Gastroesophageal sphincter (tissue), 4 donors: Measurements from ENCODE around the gene CCDC195. TPM values are rescaled to one million over a fixed set of nuclear protein-coding genes. Genes with fewer than 3 reads are reported as not detected.

Experiments used
- ATAC-seq: fragments of 150-250 bp; one replicate; pipeline ENCODE4 v1.9.1; 2016; ENCODE audit warnings: mild to moderate bottlenecking, moderate library complexity
- H3K27ac ChIP-seq, 4 donors: fragments of 200-600 bp; sonication (generic) in 3 of 4; 1 replicate in 3 of 4; 2 replicates in 1 of 4; pipeline ENCODE4 v1.5.1; 2016 to 2019
- H3K27me3 ChIP-seq: fragments of 200-600 bp; sonication (generic); one replicate; pipeline ENCODE4 v1.5.1; 2019
- H3K36me3 ChIP-seq, 2 donors: fragments of 200-600 bp; sonication (generic); one replicate each; pipeline ENCODE4 v1.5.1; 2019; ENCODE audit warnings: control low read depth in 1 of 2
- H3K4me1 ChIP-seq, 3 donors: fragments of 200-600 bp; sonication (generic); 1 replicate in 2 of 3; 2 replicates in 1 of 3; pipeline ENCODE4 v1.5.1; 2016 to 2019; ENCODE audit warnings: control low read depth in 2 of 3
- H3K4me3 ChIP-seq, 2 donors: fragments of 200-600 bp; sonication (generic); one replicate each; pipeline ENCODE4 v1.5.1; 2019; ENCODE audit warnings: mild to moderate bottlenecking in 1 of 2, moderate library complexity in 1 of 2
- H3K9me3 ChIP-seq, 3 donors: fragments of 200-600 bp; sonication (generic); one replicate each; pipeline ENCODE4 v1.5.1; 2017 to 2019; ENCODE audit warnings: control low read depth in 2 of 3
- EP300 ChIP-seq: sonication (generic); formaldehyde crosslinking; IDR thresholded peaks from one replicate; pipeline ENCODE4 v1.6.1; 2017; ENCODE audit warnings: antibody characterized with exemption, mild to moderate bottlenecking
- POLR2A ChIP-seq, 2 donors: fragments of 450-650 bp; IDR thresholded peaks; one replicate each; pipeline ENCODE4 v1.6.1; 2017; ENCODE audit warnings: antibody characterized with exemption in 2 of 2, mild to moderate bottlenecking in 2 of 2, moderate library complexity in 1 of 2
- POLR2AphosphoS5 ChIP-seq: sonication (generic); formaldehyde crosslinking; IDR thresholded peaks from one replicate; pipeline ENCODE4 v1.6.1; 2017; ENCODE audit warnings: antibody characterized with exemption
- WGBS, 2 donors: methylation state at CpG; one replicate each; pipeline ENCODE4 v1.1.5; 2018; ENCODE audit warnings: low coverage in 1 of 2; 5-methylcytosine and 5-hydroxymethylcytosine counted together
- total RNA-seq, 4 donors: library from RNA; depleted of rRNA; stranded (reverse); fragments of >200 nt; gene quantifications; one replicate each; pipeline ENCODE4 v1.1.0, GENCODE V29; 2016
- TF ChIP-seq, protein P1 (sequence below), 4 experiments: fragments of 200-600 bp in 2 of 4; fragments of 450-650 bp in 2 of 4; sonication (generic) in 1 of 4; IDR thresholded peaks; one replicate each; pipeline ENCODE4 v1.5.1; 2017 to 2019; ENCODE audit warnings: antibody characterized with exemption in 4 of 4, mild to moderate bottlenecking in 2 of 4, moderate library complexity in 2 of 4

CCDC195 gene
- total RNA-seq, 4 donors from 2014 or later, result not detected

DNA sequence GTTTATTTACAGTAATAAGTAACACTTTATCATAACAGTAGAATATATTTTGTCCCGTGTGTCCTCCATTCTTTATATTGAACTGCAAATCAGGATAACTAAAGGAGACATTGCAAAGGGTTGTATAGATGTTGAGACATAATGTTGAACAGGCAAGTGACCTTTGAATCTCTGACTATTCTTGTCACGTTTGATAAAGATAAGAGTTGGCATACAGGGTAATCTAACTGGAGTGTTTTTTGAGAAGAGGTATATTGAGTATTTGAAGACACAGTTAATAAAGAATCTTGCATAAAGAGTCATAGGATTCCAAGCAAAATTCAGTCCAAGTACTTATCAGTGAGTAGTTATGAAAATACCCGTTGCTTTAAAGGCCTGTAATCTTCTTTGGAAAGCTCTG lies 21.7 kb downstream of the CCDC195 start:
- Histone ChIP-seq H3K27me3 (no peaks in the 10 kb centered on the region), H3K4me1 (no peaks in the 10 kb centered on the region), H3K4me3 (no peak overlapping the region), H3K36me3 (no peaks in the 10 kb centered on the region), H3K27ac (no peak overlapping the region), H3K9me3 (peaks cover 0 to 4% (median 0%) of the 10 kb centered on the region in 3 donors)
- no peak for TF ChIP-seq EP300
- no peak for TF ChIP-seq POLR2A (IDR thresholded peaks at IDR 0.05)
- TF ChIP-seq POLR2AphosphoS5, result no peak
- TF ChIP-seq, protein P1, sequence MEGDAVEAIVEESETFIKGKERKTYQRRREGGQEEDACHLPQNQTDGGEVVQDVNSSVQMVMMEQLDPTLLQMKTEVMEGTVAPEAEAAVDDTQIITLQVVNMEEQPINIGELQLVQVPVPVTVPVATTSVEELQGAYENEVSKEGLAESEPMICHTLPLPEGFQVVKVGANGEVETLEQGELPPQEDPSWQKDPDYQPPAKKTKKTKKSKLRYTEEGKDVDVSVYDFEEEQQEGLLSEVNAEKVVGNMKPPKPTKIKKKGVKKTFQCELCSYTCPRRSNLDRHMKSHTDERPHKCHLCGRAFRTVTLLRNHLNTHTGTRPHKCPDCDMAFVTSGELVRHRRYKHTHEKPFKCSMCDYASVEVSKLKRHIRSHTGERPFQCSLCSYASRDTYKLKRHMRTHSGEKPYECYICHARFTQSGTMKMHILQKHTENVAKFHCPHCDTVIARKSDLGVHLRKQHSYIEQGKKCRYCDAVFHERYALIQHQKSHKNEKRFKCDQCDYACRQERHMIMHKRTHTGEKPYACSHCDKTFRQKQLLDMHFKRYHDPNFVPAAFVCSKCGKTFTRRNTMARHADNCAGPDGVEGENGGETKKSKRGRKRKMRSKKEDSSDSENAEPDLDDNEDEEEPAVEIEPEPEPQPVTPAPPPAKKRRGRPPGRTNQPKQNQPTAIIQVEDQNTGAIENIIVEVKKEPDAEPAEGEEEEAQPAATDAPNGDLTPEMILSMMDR (IDR thresholded peaks at IDR 0.05), result no peak
- WGBS, 2 donors, result 39 to 48% methylated on average over 3 of the region's 3 CpGs
- ATAC-seq, result no peak

DNA sequence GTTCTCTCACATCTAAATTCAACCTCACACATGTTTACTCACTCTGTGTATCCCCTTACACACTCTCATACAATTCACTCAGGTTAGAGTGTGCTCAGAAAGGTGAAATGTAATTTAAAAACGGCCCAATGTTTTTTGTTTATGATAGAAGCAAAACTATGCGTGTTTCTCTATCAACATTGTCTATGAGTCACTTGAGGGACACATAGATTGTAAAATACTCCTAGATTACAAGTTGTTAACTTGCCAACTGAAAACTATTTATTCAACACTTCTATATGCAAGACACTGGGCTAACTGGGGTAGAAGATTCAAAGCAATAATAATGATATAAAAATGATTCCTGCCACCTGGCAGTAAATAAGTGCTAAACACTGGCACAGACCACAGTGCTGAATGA lies 24.6 kb downstream of the CCDC195 start:
- no peaks in the 10 kb centered on the region for H3K36me3 ChIP-seq
- no peak for TF ChIP-seq POLR2AphosphoS5
- no peak for ATAC-seq
- H3K27me3 ChIP-seq, result no peaks in the 10 kb centered on the region
- H3K9me3 ChIP-seq, result peaks cover 0 to 4% (median 0%) of the 10 kb centered on the region in 3 donors
- 19 to 53% methylated on average over 2 of the region's 2 CpGs for WGBS, 2 donors
- H3K27ac ChIP-seq, result no peak overlapping the region
- H3K4me3 ChIP-seq, result no peak overlapping the region
- no peaks in the 10 kb centered on the region for H3K4me1 ChIP-seq

DNA sequence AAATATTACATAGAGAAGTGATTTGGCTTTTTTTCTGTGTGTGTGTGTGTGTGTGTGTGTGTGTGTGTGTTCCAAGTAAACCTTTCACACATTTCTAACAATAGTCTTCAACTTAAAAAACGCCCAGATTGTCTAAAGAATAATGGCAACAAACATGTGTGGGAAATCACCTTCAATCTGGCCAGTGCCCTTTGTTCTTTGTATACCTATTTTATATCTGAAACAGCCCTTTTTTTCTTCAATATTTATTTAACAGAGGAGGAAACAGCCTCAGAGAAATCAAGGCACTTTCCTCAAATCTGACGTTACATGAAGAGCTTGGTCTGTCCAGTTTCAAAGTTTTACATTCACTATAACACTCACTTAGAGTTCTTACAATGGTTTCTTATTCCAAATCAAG lies 25.3 kb downstream of the CCDC195 start:
- no peaks in the 10 kb centered on the region for H3K4me1 ChIP-seq
- H3K9me3 ChIP-seq, result peaks cover 0 to 4% (median 0%) of the 10 kb centered on the region in 3 donors
- no peak overlapping the region for H3K4me3 ChIP-seq
- H3K27me3 ChIP-seq, result no peaks in the 10 kb centered on the region
- H3K27ac ChIP-seq, result no peak overlapping the region
- 31 to 32% methylated on average over 2 of the region's 2 CpGs for WGBS, 2 donors
- no peak for ATAC-seq
- TF ChIP-seq POLR2A (IDR thresholded peaks at IDR 0.05), result no peak
- TF ChIP-seq, protein P1 (IDR thresholded peaks at IDR 0.05), result no peak
- no peak for TF ChIP-seq EP300
- no peak for TF ChIP-seq POLR2AphosphoS5
- no peaks in the 10 kb centered on the region for H3K36me3 ChIP-seq

DNA sequence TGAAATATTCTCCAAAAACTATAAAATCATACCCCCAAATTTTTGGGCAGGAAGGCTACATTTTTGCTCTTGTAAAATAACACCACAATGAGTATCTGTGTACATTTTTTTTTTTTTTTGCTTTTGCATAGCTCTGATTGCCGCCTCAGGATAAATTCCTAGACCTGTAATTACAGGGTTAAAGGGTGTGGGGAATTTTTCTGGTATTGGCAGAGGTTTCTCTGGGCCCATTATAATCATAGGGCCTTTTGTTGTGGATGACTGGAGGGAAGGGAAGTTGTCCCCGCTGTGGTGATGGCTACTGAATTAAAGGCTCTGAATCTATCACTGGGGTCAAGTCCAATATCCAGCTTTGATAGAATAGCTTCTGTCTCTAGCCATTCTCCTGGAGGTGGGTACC lies 26.6 kb downstream of the CCDC195 start:
- H3K4me1 ChIP-seq, result no peaks in the 10 kb centered on the region
- TF ChIP-seq POLR2AphosphoS5 (no peak), POLR2A (IDR thresholded peaks at IDR 0.05) (no peak), EP300 (no peak)
- TF ChIP-seq, protein P1 (IDR thresholded peaks at IDR 0.05), result no peak
- ATAC-seq, result no peak

DNA sequence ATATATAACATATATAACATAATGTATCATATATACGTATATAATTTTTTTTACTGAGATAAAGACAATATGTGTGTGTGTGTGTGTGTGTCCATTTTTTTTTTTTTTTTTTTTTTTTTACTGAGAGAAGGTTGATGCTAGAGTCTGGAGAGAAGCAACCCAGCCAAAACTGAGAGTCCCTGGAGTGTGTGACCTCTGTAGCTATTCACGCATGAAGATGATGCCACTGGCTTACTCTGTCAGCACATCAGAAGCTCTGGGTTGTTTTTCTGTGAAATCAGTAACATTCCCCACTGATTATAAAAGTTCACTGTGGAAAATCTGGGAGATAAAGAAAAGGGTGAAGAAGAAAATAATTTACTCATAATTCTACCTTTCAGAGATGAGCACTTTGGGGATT lies 27.2 kb downstream of the CCDC195 start:
- Histone ChIP-seq H3K9me3 (peaks cover 0 to 1% (median 0%) of the 10 kb centered on the region in 3 donors), H3K4me3 (no peak overlapping the region), H3K27ac (no peak overlapping the region), H3K4me1 (no peaks in the 10 kb centered on the region), H3K36me3 (no peaks in the 10 kb centered on the region), H3K27me3 (no peaks in the 10 kb centered on the region)
- ATAC-seq, result no peak
- WGBS, 2 donors, result 82 to 90% methylated on average over 2 of the region's 2 CpGs
- no peak for TF ChIP-seq POLR2AphosphoS5
- no peak for TF ChIP-seq EP300
- TF ChIP-seq, protein P1 (IDR thresholded peaks at IDR 0.05), result no peak
- no peak for TF ChIP-seq POLR2A (IDR thresholded peaks at IDR 0.05)

More for the DNA sequence above, 26.6 kb downstream of the CCDC195 start:
- Histone ChIP-seq H3K9me3 (peaks cover 0 to 4% (median 0%) of the 10 kb centered on the region in 3 donors), H3K27ac (no peak overlapping the region), H3K36me3 (no peaks in the 10 kb centered on the region), H3K4me3 (no peak overlapping the region), H3K27me3 (no peaks in the 10 kb centered on the region)
- 63 to 100% methylated on average over 1 of the region's 2 CpGs for WGBS, 2 donors
